IPS-18a (cell line): Measurements from ENCODE around the gene CST7.
"Not testable (repeated sequence)": the region's sequence is repeated elsewhere in the genome, so short reads cannot be mapped to it uniquely, and the experiment has no call there.

ENCODE experiments used
- H3K27ac ChIP-seq: one replicate; pipeline ENCODE4 v1.5.1; 2013; ENCODE audit warnings: low read length
- H3K27me3 ChIP-seq: one replicate; pipeline ENCODE4 v1.6.1; 2013; ENCODE audit warnings: mild to moderate bottlenecking, low read length; ENCODE audit not compliant: control insufficient read depth, insufficient read depth
- H3K36me3 ChIP-seq: one replicate; pipeline ENCODE4 v1.6.1; 2013; ENCODE audit warnings: low read depth, low read length; ENCODE audit not compliant: control insufficient read depth
- H3K4me1 ChIP-seq: one replicate; pipeline ENCODE4 v1.6.1; 2013; ENCODE audit warnings: low read depth, low read length; ENCODE audit not compliant: control insufficient read depth
- H3K4me3 ChIP-seq: one replicate; pipeline ENCODE4 v1.5.1; 2013; ENCODE audit warnings: low read length
- H3K9ac ChIP-seq: one replicate; pipeline ENCODE4 v1.6.1; 2013; ENCODE audit warnings: mild to moderate bottlenecking, low read length, moderate library complexity
- H3K9me3 ChIP-seq: one replicate; pipeline ENCODE4 v1.6.1; 2013; ENCODE audit warnings: low read depth, low read length; ENCODE audit not compliant: control insufficient read depth

Gene CST7

GRCh38 chr20:24915892-24916291, 33.2 kb upstream of the CST7 start:
- Histone ChIP-seq H3K4me3 (no peak overlapping the region), H3K27me3 (no peaks in the 10 kb centered on the region), H3K4me1 (peaks cover 5% of the 10 kb centered on the region), H3K36me3 (no peaks in the 10 kb centered on the region), H3K27ac (no peak overlapping the region), H3K9ac (no peak overlapping the region), H3K9me3 (no peaks in the 10 kb centered on the region)

- H3K27ac ChIP-seq = no peak overlapping the region
- no peak overlapping the region for H3K9ac ChIP-seq
- no peaks in the 10 kb centered on the region for H3K9me3 ChIP-seq
- no peak overlapping the region for H3K4me3 ChIP-seq
- H3K27me3 ChIP-seq = no peaks in the 10 kb centered on the region
- H3K4me1 ChIP-seq = peaks cover 4% of the 10 kb centered on the region
- H3K36me3 ChIP-seq = no peaks in the 10 kb centered on the region
Measured at GRCh38 chr20:24916412-24916811, 32.7 kb upstream of the CST7 start.

GRCh38 chr20:24917056-24917455, 32.0 kb upstream of the CST7 start:
- Histone ChIP-seq H3K9me3 (no peaks in the 10 kb centered on the region), H3K9ac (no peak overlapping the region), H3K4me3 (no peak overlapping the region), H3K36me3 (no peaks in the 10 kb centered on the region), H3K27ac (no peak overlapping the region), H3K27me3 (no peaks in the 10 kb centered on the region), H3K4me1 (no peaks in the 10 kb centered on the region)

- no peaks in the 10 kb centered on the region for H3K4me1 ChIP-seq
- no peak overlapping the region for H3K9ac ChIP-seq
- H3K36me3 ChIP-seq = no peaks in the 10 kb centered on the region
- no peak overlapping the region for H3K4me3 ChIP-seq
- no peak overlapping the region for H3K27ac ChIP-seq
- no peaks in the 10 kb centered on the region for H3K9me3 ChIP-seq
- no peaks in the 10 kb centered on the region for H3K27me3 ChIP-seq
Measured at GRCh38 chr20:24917797-24918578, 31.1 kb upstream of the CST7 start.

- H3K27me3 ChIP-seq = no peaks in the 10 kb centered on the region
- no peak overlapping the region for H3K9ac ChIP-seq
- H3K4me3 ChIP-seq = no peak overlapping the region
- no peak overlapping the region for H3K27ac ChIP-seq
- no peaks in the 10 kb centered on the region for H3K36me3 ChIP-seq
- no peaks in the 10 kb centered on the region for H3K9me3 ChIP-seq
- no peaks in the 10 kb centered on the region for H3K4me1 ChIP-seq
Measured at GRCh38 chr20:24918579-24919566, 30.2 kb upstream of the CST7 start.

- H3K4me1 ChIP-seq, H3K27ac ChIP-seq, H3K36me3 ChIP-seq, H3K4me3 ChIP-seq, H3K27me3 ChIP-seq, H3K9ac ChIP-seq, H3K9me3 ChIP-seq: not testable (repeated sequence)
Measured at GRCh38 chr20:24919665-24920064, 29.4 kb upstream of the CST7 start.

GRCh38 chr20:24920706-24921105, 28.4 kb upstream of the CST7 start:
- not testable (repeated sequence) for H3K27me3 ChIP-seq, H3K9ac ChIP-seq, H3K27ac ChIP-seq, H3K9me3 ChIP-seq, H3K4me3 ChIP-seq, H3K36me3 ChIP-seq, H3K4me1 ChIP-seq

- not testable (repeated sequence) for H3K9ac ChIP-seq, H3K27me3 ChIP-seq, H3K36me3 ChIP-seq, H3K4me3 ChIP-seq, H3K9me3 ChIP-seq, H3K27ac ChIP-seq
- peaks cover 10% of the 10 kb centered on the region for H3K4me1 ChIP-seq
Measured at GRCh38 chr20:24929259-24929658, 19.8 kb upstream of the CST7 start.

GRCh38 chr20:24929867-24930723, 19.0 kb upstream of the CST7 start:
- H3K36me3 ChIP-seq, H3K9me3 ChIP-seq, H3K27ac ChIP-seq, H3K9ac ChIP-seq, H3K27me3 ChIP-seq: not testable (repeated sequence)
- Histone ChIP-seq H3K4me1 (peaks cover 10% of the 10 kb centered on the region), H3K4me3 (peak overlapping the region; percentile 24)

GRCh38 chr20:24930724-24931688, 18.1 kb upstream of the CST7 start:
- H3K27ac ChIP-seq, H3K27me3 ChIP-seq, H3K9ac ChIP-seq, H3K9me3 ChIP-seq, H3K36me3 ChIP-seq: not testable (repeated sequence)
- H3K4me3 ChIP-seq = peak overlapping the region; percentile 24
- peaks cover 10% of the 10 kb centered on the region for H3K4me1 ChIP-seq
